Spleen (tissue), 11 donors: ENCODE measurements around the gene COG8. TPM values are rescaled to one million over a fixed set of nuclear protein-coding genes. Genes with fewer than 3 reads are reported as not detected.

ENCODE experiments used
- DNase-seq: peaks from one replicate; pipeline ENCODE4 v3.0.0-alpha.2; 2020
- H3K27ac ChIP-seq, 8 donors: fragments of 200-600 bp; sonication (generic) in 7 of 8; 1 replicate in 4 of 8; 2 replicates in 4 of 8; pipeline versions ENCODE4 v1.5.0 to v1.8.0; 2016 to 2021; ENCODE audit warnings: inconsistent platforms in 4 of 8, mild to moderate bottlenecking in 4 of 8, moderate library complexity in 1 of 8
- H3K27me3 ChIP-seq, 7 donors: fragments of 200-600 bp; sonication (generic) in 6 of 7; replicated peaks in 1 of 7; 1 replicate in 4 of 7; 2 replicates in 3 of 7; pipeline versions ENCODE4 v1.5.0 to v1.8.0; 2016 to 2021; ENCODE audit warnings: inconsistent platforms in 3 of 7, mild to moderate bottlenecking in 1 of 7
- H3K36me3 ChIP-seq, 6 donors: fragments of 200-600 bp; sonication (generic) in 5 of 6; 1 replicate in 4 of 6; 2 replicates in 2 of 6; pipeline versions ENCODE4 v1.5.0 to v1.8.0; 2016 to 2021; ENCODE audit warnings: inconsistent platforms in 2 of 6
- H3K4me1 ChIP-seq, 6 donors: fragments of 200-600 bp; sonication (generic) in 5 of 6; 1 replicate in 3 of 6; 2 replicates in 3 of 6; pipeline versions ENCODE4 v1.5.0 to v1.8.0; 2016 to 2021; ENCODE audit warnings: inconsistent platforms in 3 of 6
- H3K4me3 ChIP-seq, 8 donors: fragments of 200-600 bp; sonication (generic) in 7 of 8; 1 replicate in 4 of 8; 2 replicates in 4 of 8; pipeline versions ENCODE4 v1.5.0 to v1.8.0; 2016 to 2021; ENCODE audit warnings: inconsistent platforms in 4 of 8, mild to moderate bottlenecking in 4 of 8, moderate library complexity in 2 of 8
- H3K9me3 ChIP-seq, 8 donors: fragments of 200-600 bp; sonication (generic) in 7 of 8; 1 replicate in 4 of 8; 2 replicates in 4 of 8; pipeline versions ENCODE4 v1.5.0 to v1.8.0; 2016 to 2021; ENCODE audit warnings: inconsistent platforms in 4 of 8
- POLR2A ChIP-seq, 3 donors: fragments of 450-650 bp; IDR thresholded peaks; one replicate each; pipeline ENCODE4 v1.5.1; 2017; ENCODE audit warnings: antibody characterized with exemption in 3 of 3, mild to moderate bottlenecking in 1 of 3
- POLR2AphosphoS5 ChIP-seq, 3 donors: sonication (generic); formaldehyde crosslinking; IDR thresholded peaks; one replicate each; pipeline ENCODE4 v1.5.1; 2017; ENCODE audit warnings: antibody characterized with exemption in 3 of 3
- WGBS, 5 donors: extraction: QIAGEN DNeasy Blood & Tissue Kit in 3 of 5; methylation state at CpG; one replicate each; pipeline versions ENCODE4 v1.1.5 to v1.1.7; 2013 to 2018; 5-methylcytosine and 5-hydroxymethylcytosine counted together
- intact Hi-C: fragments of 100-400 bp; cut with DNase I; formaldehyde crosslinking; loops from one replicate; pipeline ENCODE4 v1.15.0; 2023; ENCODE audit warnings: low total_unique reads
- polyA plus RNA-seq, 3 donors: library from polyadenylated mRNA; stranded (reverse); fragments of 200-250 nt; gene quantifications; one replicate each; pipeline ENCODE4 v1.2.1, GENCODE V29; 2013
- total RNA-seq, 7 donors: library from RNA; depleted of rRNA in 3 of 7; stranded (reverse); fragments of >200 nt in 3 of 7; fragmentation: NEBNext Ultra II Directional in 4 of 7; extraction: Animal tissue kit (Norgen Biotek cat#: 25700) in 4 of 7; gene quantifications; one replicate each; pipeline versions ENCODE4 v1.1.0 to v1.2.1, GENCODE V29; 2016 to 2021
- TF ChIP-seq, protein P1 (sequence below), 11 experiments: fragments of 200-600 bp in 7 of 11; fragments of 450-650 bp in 4 of 11; sonication (generic) in 4 of 11; IDR thresholded peaks in 8 of 11; conservative IDR thresholded peaks in 3 of 11; 1 replicate in 7 of 11; 2 replicates in 4 of 11; pipeline versions ENCODE4 v1.4.0 to v1.8.0; 2016 to 2021; ENCODE audit warnings: antibody characterized with exemption in 11 of 11, inconsistent platforms in 4 of 11, mild to moderate bottlenecking in 1 of 11
- donor health status: healthy with polysubstance abuse.
- donor health status: DM: no; HTN: no; CAD: no; lungs with moderate emphysema.
- donor health status: DM: no; HTN: no; CAD: no.
- donor health status: Bipolar disorder and iron deficiency.
- donor health status: healthy.
- donor health status: DM: no; HTN: no; CAD: no.
- donor health status: DM: yes; HTN: yes; CAD: no.

COG8 gene
- total and polyA plus RNA-seq, 10 donors, result 13.8 to 54.3 (median 34.5) TPM

DNA sequence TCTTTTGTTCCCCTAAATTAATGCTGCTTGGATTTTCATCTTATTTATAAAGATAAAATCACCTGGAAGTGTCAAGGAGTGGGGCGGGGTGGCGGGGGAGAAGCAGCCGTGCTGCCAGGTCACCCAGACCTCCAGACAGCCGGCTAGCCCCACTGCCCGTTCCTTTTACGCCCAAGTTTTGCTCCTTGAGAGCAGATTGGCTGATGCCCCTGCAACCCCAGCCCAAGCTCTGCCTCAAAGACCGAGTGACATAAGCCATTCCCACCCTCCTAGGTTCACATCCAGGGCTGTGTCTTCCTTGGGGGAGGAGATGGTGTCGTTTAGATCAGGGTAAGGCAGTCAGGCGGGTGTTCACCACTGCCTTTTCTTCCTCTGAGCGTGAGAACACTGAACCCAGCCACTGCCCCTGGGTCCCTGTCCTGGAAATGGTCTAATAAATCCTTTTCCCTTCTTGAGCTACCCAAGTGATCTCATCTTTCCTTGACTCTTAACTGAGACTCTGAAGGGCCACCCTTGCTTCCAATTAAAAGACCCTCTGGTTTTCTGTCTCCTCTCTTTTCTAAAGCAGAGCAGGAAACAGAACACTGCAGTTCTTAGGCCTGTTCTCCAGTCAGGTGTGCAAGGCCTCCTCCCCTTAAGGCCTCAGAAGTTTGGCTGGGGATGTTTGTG is 14.6 kb downstream of the COG8 start:
- Histone ChIP-seq H3K4me3 (no peak overlapping the region), H3K36me3 (peaks cover 12 to 93% (median 69%) of the 10 kb centered on the region in 6 donors), H3K27me3 (no peaks in the 10 kb centered on the region), H3K27ac (peak overlapping the region in 2 of 8 donors; percentile 7 to 30), H3K9me3 (no peaks in the 10 kb centered on the region), H3K4me1 (peaks cover 30 to 67% (median 50%) of the 10 kb centered on the region in 6 donors)
- intact Hi-C loops, result no loop called here
- WGBS, 5 donors, result 79 to 89% (median 86%) methylated on average over 10 of the region's 10 CpGs
- peak; percentile 40 for DNase-seq
- TF ChIP-seq POLR2AphosphoS5 (IDR thresholded peaks at IDR 0.05) (no peak), POLR2A (IDR thresholded peaks at IDR 0.05) (no peak)
- TF ChIP-seq, protein P1, sequence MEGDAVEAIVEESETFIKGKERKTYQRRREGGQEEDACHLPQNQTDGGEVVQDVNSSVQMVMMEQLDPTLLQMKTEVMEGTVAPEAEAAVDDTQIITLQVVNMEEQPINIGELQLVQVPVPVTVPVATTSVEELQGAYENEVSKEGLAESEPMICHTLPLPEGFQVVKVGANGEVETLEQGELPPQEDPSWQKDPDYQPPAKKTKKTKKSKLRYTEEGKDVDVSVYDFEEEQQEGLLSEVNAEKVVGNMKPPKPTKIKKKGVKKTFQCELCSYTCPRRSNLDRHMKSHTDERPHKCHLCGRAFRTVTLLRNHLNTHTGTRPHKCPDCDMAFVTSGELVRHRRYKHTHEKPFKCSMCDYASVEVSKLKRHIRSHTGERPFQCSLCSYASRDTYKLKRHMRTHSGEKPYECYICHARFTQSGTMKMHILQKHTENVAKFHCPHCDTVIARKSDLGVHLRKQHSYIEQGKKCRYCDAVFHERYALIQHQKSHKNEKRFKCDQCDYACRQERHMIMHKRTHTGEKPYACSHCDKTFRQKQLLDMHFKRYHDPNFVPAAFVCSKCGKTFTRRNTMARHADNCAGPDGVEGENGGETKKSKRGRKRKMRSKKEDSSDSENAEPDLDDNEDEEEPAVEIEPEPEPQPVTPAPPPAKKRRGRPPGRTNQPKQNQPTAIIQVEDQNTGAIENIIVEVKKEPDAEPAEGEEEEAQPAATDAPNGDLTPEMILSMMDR (IDR thresholded peaks at IDR 0.05 in 8 of 11, conservative IDR thresholded peaks at IDR 0.05 in 3 of 11), result no peak

DNA sequence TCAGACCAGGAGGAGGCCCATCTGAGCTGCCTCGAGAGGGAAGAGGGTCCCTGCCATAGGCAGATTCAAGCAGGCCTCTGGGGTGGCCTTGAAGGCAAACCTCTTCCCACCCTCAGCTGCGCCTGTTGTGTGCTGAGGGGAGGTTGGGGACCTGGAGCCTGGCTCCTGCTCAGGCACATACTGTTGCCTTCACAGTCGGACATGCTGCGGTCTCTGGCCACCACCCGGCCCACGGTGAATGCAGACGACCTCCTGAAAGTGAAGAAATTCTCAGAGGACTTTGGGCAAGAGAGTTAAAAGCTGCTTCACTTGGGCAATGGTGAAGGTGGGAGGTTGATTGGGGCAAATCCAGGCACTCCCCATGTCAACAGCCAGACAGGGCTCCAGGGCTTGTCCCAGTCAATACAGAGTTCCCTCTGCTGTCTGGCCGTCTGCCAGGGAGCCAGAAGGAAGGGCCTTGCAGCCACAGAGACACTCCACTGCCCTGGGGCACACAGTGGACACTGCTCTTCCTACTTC is 15.3 kb downstream of the COG8 start:
- no peak overlapping the region for H3K4me3 ChIP-seq
- H3K27ac ChIP-seq, result peak overlapping the region in 2 of 8 donors; percentile 7 to 30
- peaks cover 16 to 99% (median 75%) of the 10 kb centered on the region in 6 donors for H3K36me3 ChIP-seq
- peak in 1 of 3 donors; percentile 41 for TF ChIP-seq POLR2AphosphoS5 (IDR thresholded peaks at IDR 0.05)
- TF ChIP-seq, protein P1 (IDR thresholded peaks at IDR 0.05 in 8 of 11, conservative IDR thresholded peaks at IDR 0.05 in 3 of 11), result no peak
- H3K9me3 ChIP-seq, result no peaks in the 10 kb centered on the region
- no peaks in the 10 kb centered on the region for H3K27me3 ChIP-seq
- 71 to 86% (median 77%) methylated on average over 8 of the region's 8 CpGs for WGBS, 5 donors
- DNase-seq, result peak; percentile 73
- intact Hi-C loops, result no loop called here
- H3K4me1 ChIP-seq, result peaks cover 24 to 61% (median 43%) of the 10 kb centered on the region in 6 donors

DNA sequence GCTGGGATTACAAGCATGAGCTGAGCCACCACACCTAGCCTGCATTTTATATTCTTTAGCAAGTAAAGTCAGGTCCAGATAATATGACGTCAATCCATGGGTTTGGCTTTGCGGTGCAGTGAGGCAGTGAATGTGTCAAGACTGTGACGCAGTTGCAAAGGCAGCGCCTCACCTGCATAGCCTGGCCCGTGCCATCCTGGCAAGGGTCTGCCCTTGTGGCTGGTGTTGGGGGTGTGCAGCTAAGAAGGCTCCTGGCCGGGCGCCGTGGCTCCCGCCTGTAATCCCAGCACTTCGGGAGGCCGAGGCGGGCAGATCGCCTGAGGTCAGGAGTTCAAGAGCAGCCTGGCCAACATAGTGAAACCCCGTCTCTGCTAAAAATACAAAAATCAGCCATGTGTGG is 15.9 kb downstream of the COG8 start:
- Histone ChIP-seq H3K9me3 (no peaks in the 10 kb centered on the region), H3K4me3 (no peak overlapping the region), H3K36me3 (peaks cover 16 to 100% (median 82%) of the 10 kb centered on the region in 6 donors), H3K4me1 (peaks cover 17 to 54% (median 37%) of the 10 kb centered on the region in 6 donors), H3K27me3 (no peaks in the 10 kb centered on the region), H3K27ac (no peak overlapping the region)
- intact Hi-C loops, result no loop called here
- TF ChIP-seq POLR2AphosphoS5 (IDR thresholded peaks at IDR 0.05), result peak in 1 of 3 donors; percentile 51
- TF ChIP-seq, protein P1 (IDR thresholded peaks at IDR 0.05 in 8 of 11, conservative IDR thresholded peaks at IDR 0.05 in 3 of 11), result no peak
- 92 to 97% (median 94%) methylated on average over 12 to 14 of the region's 14 CpGs for WGBS, 5 donors
- peak; percentile 58 for DNase-seq

DNA sequence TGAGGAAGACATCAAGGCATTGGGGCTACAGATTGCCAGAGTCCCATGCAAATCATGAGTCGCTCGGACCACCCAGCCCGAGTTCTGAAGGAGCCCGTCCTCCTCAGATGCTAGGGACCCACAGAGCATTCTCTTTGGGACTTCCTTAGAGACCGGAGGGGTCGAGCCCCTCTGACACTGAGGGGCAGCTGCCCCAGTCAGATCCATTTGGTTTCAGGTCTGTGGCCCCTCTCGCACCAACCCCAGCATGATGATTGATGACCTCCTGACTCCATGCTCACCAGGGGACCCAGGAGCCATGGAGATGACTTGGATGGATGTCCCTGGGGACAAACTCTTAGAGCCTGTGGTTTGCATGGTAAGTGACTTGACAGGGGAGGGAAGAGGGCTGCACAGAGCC is 17.0 kb downstream of the COG8 start:
- TF ChIP-seq POLR2AphosphoS5 (IDR thresholded peaks at IDR 0.05), result peak in 1 of 3 donors; percentile 13
- TF ChIP-seq, protein P1 (IDR thresholded peaks at IDR 0.05 in 8 of 11, conservative IDR thresholded peaks at IDR 0.05 in 3 of 11), result no peak
- H3K4me1 ChIP-seq, result peaks cover 9 to 44% (median 26%) of the 10 kb centered on the region in 6 donors
- WGBS, 5 donors, result 86 to 93% (median 92%) methylated on average over 3 to 7 of the region's 7 CpGs
- no peak overlapping the region for H3K27ac ChIP-seq
- H3K36me3 ChIP-seq, result peaks cover 16 to 100% (median 87%) of the 10 kb centered on the region in 6 donors
- H3K9me3 ChIP-seq, result no peaks in the 10 kb centered on the region
- intact Hi-C loops, result no loop called here
- H3K27me3 ChIP-seq, result no peaks in the 10 kb centered on the region
- H3K4me3 ChIP-seq, result no peak overlapping the region
- DNase-seq, result peak; percentile 58
